A549 (cell line): Measurements from ENCODE around the gene ZNF71. TPM values are rescaled to one million over a fixed set of nuclear protein-coding genes. Genes with fewer than 3 reads are reported as not detected.

ENCODE experiments used
- ATAC-seq, 2 experiments: fragments of 200-7000 bp in 1 of 2; fragments of >200 bp in 1 of 2; cut with Nextera tagmentation in 1 of 2; cut with Tn5 transposase in 1 of 2; 3 replicates each; pipeline versions ENCODE4 v1.8.0 to v1.9.1; 2018 to 2020; ENCODE audit warnings: mild to moderate bottlenecking in 1 of 2, moderate library complexity in 1 of 2
- CTCF ChIA-PET: fragments of 300-600 bp; sonication (Branson Sonifier 250); formaldehyde crosslinking; extraction: SDS; loops from one replicate; lab custom pipeline; 2021; ENCODE audit warnings: antibody characterized with exemption, inconsistent platforms; lab: Yijun Ruan, JAX
- POLR2A ChIA-PET: fragments of 350-600 bp; formaldehyde crosslinking; extraction: SDS; loops from one replicate; lab custom pipeline; 2021; ENCODE audit warnings: antibody characterized with exemption, inconsistent platforms; lab: Yijun Ruan, JAX
- DNase-seq, 2 experiments: peaks; one replicate each; pipeline versions ENCODE4 v3.0.0 to v3.0.0-alpha.2; 2011 to 2016; ENCODE audit warnings: low read depth in 1 of 2, low spot score in 1 of 2
- FAIRE-seq: peaks from 2 replicates; lab custom pipeline; 2011; peaks lifted over from hg19 to GRCh38; lab: Jason Lieb, UNC
- H3K27ac ChIP-seq, 2 experiments: fragments of >200 bp; sonication (Bioruptor Twin); formaldehyde crosslinking; 3 replicates each; pipeline ENCODE4 v1.5.1; 2016 to 2017
- H3K4me1 ChIP-seq: fragments of >200 bp; sonication (Bioruptor Twin); formaldehyde crosslinking; 3 replicates; pipeline ENCODE4 v1.6.1; 2016
- H3K4me2 ChIP-seq: fragments of >200 bp; sonication (Bioruptor Twin); formaldehyde crosslinking; 3 replicates; pipeline ENCODE4 v1.6.1; 2016
- H3K4me3 ChIP-seq: fragments of >200 bp; sonication (Bioruptor Twin); formaldehyde crosslinking; 3 replicates; pipeline ENCODE4 v1.5.1; 2016
- H3K9me3 ChIP-seq: fragments of >200 bp; sonication (Bioruptor Twin); formaldehyde crosslinking; 3 replicates; pipeline ENCODE4 v1.6.1; 2016
- CBX2 ChIP-seq: fragments of 200-600 bp; sonication (generic); IDR thresholded peaks from 2 replicates; pipeline ENCODE4 v1.6.1; 2016; ENCODE audit warnings: low read depth, mild to moderate bottlenecking, borderline replicate concordance
- EHMT2 ChIP-seq: fragments of 200-600 bp; sonication (generic); IDR thresholded peaks from 2 replicates; pipeline ENCODE4 v1.6.1; 2016; ENCODE audit warnings: antibody characterized with exemption, low read depth, mild to moderate bottlenecking, moderate library complexity
- ESRRA ChIP-seq: fragments of 150-350 bp; IDR thresholded peaks from 2 replicates; pipeline ENCODE4 v1.6.1; 2014; ENCODE audit warnings: mild to moderate bottlenecking, low read length, borderline replicate concordance
- FOSB ChIP-seq: fragments of 250-450 bp; sonication (Bioruptor Pico); IDR thresholded peaks from 2 replicates; pipeline ENCODE4 v1.5.0; 2020; ENCODE audit warnings: mild to moderate bottlenecking, moderate library complexity
- FOXS1 ChIP-seq: fragments of 250-450 bp; sonication (Bioruptor Pico); IDR thresholded peaks from 2 replicates; pipeline ENCODE4 v1.5.0; 2020; ENCODE audit warnings: mild to moderate bottlenecking, moderate library complexity
- GATA3 ChIP-seq: IDR thresholded peaks from 2 replicates; pipeline ENCODE4 v1.6.1; 2012; ENCODE audit warnings: borderline replicate concordance
- HOXB5 ChIP-seq: fragments of 250-450 bp; sonication (Bioruptor Pico); IDR thresholded peaks from 2 replicates; pipeline ENCODE4 v1.5.0; 2020; ENCODE audit warnings: mild to moderate bottlenecking, moderate library complexity
- JUNB ChIP-seq: fragments of >200 bp; sonication (Bioruptor Twin); formaldehyde crosslinking; IDR thresholded peaks from 2 replicates; pipeline ENCODE4 v1.6.1; 2016
- MAZ ChIP-seq: fragments of 150-350 bp; IDR thresholded peaks from 2 replicates; pipeline ENCODE4 v1.6.1; 2014; ENCODE audit warnings: antibody characterized with exemption, low read depth, low read length, borderline replicate concordance
- NFE2L2 ChIP-seq: fragments of 150-350 bp; conservative IDR thresholded peaks from 2 replicates; pipeline ENCODE4 v1.6.1; 2014; ENCODE audit warnings: low read length
- NR3C1 ChIP-seq: fragments of >200 bp; sonication (Bioruptor Twin); formaldehyde crosslinking; IDR thresholded peaks from 3 replicates; pipeline ENCODE4 v1.6.1; 2017
- POLR2AphosphoS2 ChIP-seq: conservative IDR thresholded peaks from 2 replicates; pipeline ENCODE4 v1.6.1; 2012; ENCODE audit warnings: low read length, improper control_type of control experiment, inconsistent platforms
- RFX5 ChIP-seq: fragments of 450-650 bp; IDR thresholded peaks from 2 replicates; pipeline ENCODE4 v1.7.1; 2014; ENCODE audit warnings: antibody characterized with exemption, mild to moderate bottlenecking, moderate library complexity
- RNF2 ChIP-seq: fragments of 200-600 bp; sonication (generic); IDR thresholded peaks from 2 replicates; pipeline ENCODE4 v1.6.1; 2016; ENCODE audit warnings: low read depth, mild to moderate bottlenecking, antibody characterized with exemption, moderate library complexity, borderline replicate concordance
- SMC3 ChIP-seq: fragments of >200 bp; sonication (Bioruptor Twin); formaldehyde crosslinking; IDR thresholded peaks from 3 replicates; pipeline ENCODE4 v1.6.1; 2018; ENCODE audit warnings: inconsistent platforms
- WGBS: methylation state at CpG from one replicate; pipeline ENCODE4 v1.1.6; 2017; ENCODE audit errors: missing lambda C conversion rate; 5-methylcytosine and 5-hydroxymethylcytosine counted together
- polyA plus RNA-seq, 4 experiments: library from polyadenylated mRNA; depleted of rRNA in 3 of 4; stranded (reverse); fragments of >200 nt; fragmentation: RNase III in 1 of 4; extraction: RNeasy Plus Mini Kit Qiagen cat#74134 plus additional on column Dnase treatment in 1 of 4; gene quantifications; 2 replicates in 3 of 4; 3 replicates in 1 of 4; pipeline ENCODE4 v1.2.3, GENCODE V29; 2011 to 2017
- TF ChIP-seq, protein P1 (sequence below): fragments of 250-450 bp; sonication (Bioruptor Pico); IDR thresholded peaks from 2 replicates; pipeline ENCODE4 v1.5.0; 2020; ENCODE audit warnings: low read depth, mild to moderate bottlenecking, moderate library complexity
- TF ChIP-seq, protein P2 (sequence below): fragments of 150-350 bp; IDR thresholded peaks from 2 replicates; pipeline ENCODE4 v1.6.1; 2014; ENCODE audit warnings: low read depth, mild to moderate bottlenecking, low read length
- TF ChIP-seq, protein P3 (sequence below): fragments of 200-600 bp; sonication (generic); IDR thresholded peaks from 2 replicates; pipeline ENCODE4 v1.6.1; 2016; ENCODE audit warnings: antibody characterized with exemption, mild to moderate bottlenecking, moderate library complexity
- TF ChIP-seq, protein P4 (sequence below): fragments of >200 bp; sonication (Bioruptor Twin); formaldehyde crosslinking; IDR thresholded peaks from 3 replicates; pipeline ENCODE4 v1.5.1; 2016
- TF ChIP-seq, protein P5 (sequence below): fragments of >200 bp; sonication (Bioruptor Twin); formaldehyde crosslinking; IDR thresholded peaks from 2 replicates; pipeline ENCODE4 v1.6.1; 2016
- TF ChIP-seq, protein P6 (sequence below): IDR thresholded peaks from 2 replicates; pipeline ENCODE4 v1.6.1; 2012

ZNF71 gene
- polyA plus RNA-seq, 2 of the 4 experiments (the other 2 are of a cell fraction): 6.8 to 8.1 TPM

DNA sequence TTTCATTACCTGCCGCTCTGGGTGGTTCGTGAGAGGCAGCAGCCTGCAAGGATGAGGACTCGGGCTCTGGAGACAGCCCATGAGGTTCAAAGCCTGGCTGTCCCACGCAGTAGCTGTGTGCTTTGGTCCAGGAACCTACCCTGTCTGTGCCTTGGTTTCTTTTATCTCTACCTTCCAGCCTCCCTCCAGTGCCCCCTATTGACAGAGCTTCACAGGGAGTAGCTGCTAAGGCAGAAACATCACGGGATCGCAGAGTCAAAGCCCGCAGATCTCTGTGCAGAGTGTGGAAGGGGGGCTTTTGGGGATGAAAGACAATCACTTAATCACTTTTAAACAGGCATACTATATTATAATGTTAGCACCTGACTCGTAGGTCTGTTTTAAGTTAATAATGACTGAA, 16.2 kb downstream of the ZNF71 start (continued):
- TF ChIP-seq, protein P1, sequence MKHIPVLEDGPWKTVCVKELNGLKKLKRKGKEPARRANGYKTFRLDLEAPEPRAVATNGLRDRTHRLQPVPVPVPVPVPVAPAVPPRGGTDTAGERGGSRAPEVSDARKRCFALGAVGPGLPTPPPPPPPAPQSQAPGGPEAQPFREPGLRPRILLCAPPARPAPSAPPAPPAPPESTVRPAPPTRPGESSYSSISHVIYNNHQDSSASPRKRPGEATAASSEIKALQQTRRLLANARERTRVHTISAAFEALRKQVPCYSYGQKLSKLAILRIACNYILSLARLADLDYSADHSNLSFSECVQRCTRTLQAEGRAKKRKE (CRISPR knock-in tag): no peak
- TF ChIP-seq FOSB (no peak), RFX5 (no peak)
- TF ChIP-seq, protein P2, sequence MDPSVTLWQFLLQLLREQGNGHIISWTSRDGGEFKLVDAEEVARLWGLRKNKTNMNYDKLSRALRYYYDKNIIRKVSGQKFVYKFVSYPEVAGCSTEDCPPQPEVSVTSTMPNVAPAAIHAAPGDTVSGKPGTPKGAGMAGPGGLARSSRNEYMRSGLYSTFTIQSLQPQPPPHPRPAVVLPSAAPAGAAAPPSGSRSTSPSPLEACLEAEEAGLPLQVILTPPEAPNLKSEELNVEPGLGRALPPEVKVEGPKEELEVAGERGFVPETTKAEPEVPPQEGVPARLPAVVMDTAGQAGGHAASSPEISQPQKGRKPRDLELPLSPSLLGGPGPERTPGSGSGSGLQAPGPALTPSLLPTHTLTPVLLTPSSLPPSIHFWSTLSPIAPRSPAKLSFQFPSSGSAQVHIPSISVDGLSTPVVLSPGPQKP: no peak

DNA sequence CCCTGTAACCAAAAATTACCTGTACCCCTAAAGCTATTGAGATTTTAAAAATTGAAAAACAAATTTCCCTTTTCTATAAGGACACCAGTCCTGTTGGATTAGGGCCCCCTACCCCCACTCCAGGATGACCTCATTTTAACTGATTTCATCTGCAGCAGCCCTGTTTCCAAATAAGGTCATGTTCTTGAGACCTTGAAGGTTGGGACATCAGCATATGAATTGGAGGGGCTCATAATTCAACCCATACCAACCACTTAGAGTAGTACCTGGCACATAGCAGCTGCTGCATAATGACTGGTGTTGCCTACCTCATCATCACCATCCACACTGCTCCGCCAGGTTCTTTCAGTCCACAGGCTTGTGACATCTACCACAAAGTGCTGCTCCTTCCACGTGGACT, 17.6 kb downstream of the ZNF71 start:
- WGBS: 98% methylated on average over 2 of the region's 2 CpGs
- POLR2A ChIA-PET: no interaction called here
- Histone ChIP-seq H3K4me1 (no peaks in the 10 kb centered on the region), H3K4me3 (no peak overlapping the region), H3K9me3 (peaks cover 94% of the 10 kb centered on the region), H3K4me2 (no peak overlapping the region), H3K27ac (no peak overlapping the region)
- FAIRE-seq: no peak
- TF ChIP-seq RNF2 (no peak), JUNB (no peak), GATA3 (no peak), ESRRA (no peak), FOXS1 (no peak), MAZ (no peak), CBX2 (no peak), NR3C1 (no peak), POLR2AphosphoS2 (no peak), NFE2L2 (no peak), SMC3 (no peak), EHMT2 (no peak), HOXB5 (CRISPR knock-in tag) (no peak)
- TF ChIP-seq, protein P3, sequence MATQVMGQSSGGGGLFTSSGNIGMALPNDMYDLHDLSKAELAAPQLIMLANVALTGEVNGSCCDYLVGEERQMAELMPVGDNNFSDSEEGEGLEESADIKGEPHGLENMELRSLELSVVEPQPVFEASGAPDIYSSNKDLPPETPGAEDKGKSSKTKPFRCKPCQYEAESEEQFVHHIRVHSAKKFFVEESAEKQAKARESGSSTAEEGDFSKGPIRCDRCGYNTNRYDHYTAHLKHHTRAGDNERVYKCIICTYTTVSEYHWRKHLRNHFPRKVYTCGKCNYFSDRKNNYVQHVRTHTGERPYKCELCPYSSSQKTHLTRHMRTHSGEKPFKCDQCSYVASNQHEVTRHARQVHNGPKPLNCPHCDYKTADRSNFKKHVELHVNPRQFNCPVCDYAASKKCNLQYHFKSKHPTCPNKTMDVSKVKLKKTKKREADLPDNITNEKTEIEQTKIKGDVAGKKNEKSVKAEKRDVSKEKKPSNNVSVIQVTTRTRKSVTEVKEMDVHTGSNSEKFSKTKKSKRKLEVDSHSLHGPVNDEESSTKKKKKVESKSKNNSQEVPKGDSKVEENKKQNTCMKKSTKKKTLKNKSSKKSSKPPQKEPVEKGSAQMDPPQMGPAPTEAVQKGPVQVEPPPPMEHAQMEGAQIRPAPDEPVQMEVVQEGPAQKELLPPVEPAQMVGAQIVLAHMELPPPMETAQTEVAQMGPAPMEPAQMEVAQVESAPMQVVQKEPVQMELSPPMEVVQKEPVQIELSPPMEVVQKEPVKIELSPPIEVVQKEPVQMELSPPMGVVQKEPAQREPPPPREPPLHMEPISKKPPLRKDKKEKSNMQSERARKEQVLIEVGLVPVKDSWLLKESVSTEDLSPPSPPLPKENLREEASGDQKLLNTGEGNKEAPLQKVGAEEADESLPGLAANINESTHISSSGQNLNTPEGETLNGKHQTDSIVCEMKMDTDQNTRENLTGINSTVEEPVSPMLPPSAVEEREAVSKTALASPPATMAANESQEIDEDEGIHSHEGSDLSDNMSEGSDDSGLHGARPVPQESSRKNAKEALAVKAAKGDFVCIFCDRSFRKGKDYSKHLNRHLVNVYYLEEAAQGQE: no peak
- TF ChIP-seq, protein P4, sequence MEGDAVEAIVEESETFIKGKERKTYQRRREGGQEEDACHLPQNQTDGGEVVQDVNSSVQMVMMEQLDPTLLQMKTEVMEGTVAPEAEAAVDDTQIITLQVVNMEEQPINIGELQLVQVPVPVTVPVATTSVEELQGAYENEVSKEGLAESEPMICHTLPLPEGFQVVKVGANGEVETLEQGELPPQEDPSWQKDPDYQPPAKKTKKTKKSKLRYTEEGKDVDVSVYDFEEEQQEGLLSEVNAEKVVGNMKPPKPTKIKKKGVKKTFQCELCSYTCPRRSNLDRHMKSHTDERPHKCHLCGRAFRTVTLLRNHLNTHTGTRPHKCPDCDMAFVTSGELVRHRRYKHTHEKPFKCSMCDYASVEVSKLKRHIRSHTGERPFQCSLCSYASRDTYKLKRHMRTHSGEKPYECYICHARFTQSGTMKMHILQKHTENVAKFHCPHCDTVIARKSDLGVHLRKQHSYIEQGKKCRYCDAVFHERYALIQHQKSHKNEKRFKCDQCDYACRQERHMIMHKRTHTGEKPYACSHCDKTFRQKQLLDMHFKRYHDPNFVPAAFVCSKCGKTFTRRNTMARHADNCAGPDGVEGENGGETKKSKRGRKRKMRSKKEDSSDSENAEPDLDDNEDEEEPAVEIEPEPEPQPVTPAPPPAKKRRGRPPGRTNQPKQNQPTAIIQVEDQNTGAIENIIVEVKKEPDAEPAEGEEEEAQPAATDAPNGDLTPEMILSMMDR: no peak
- TF ChIP-seq, protein P5, sequence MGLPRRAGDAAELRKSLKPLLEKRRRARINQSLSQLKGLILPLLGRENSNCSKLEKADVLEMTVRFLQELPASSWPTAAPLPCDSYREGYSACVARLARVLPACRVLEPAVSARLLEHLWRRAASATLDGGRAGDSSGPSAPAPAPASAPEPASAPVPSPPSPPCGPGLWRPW: no peak
- TF ChIP-seq, protein P6, sequence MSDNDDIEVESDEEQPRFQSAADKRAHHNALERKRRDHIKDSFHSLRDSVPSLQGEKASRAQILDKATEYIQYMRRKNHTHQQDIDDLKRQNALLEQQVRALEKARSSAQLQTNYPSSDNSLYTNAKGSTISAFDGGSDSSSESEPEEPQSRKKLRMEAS: no peak
- CTCF ChIA-PET: no interaction called here
- ATAC-seq: no peak
- no peak for DNase-seq
